IMR-90 (cell line): ENCODE data around the gene RHAG.

Source experiments
- CEBPB ChIP-seq: IDR thresholded peaks from 2 replicates; pipeline ENCODE4 v1.6.1; 2012; ENCODE audit warnings: low read depth, low read length, improper control_type of control experiment
- CTCF ChIP-seq: conservative IDR thresholded peaks from 2 replicates; pipeline ENCODE4 v1.5.1; 2012; ENCODE audit warnings: mild to moderate bottlenecking, low read depth, low read length, improper control_type of control experiment
- MAFK ChIP-seq: IDR thresholded peaks from 2 replicates; pipeline ENCODE4 v1.6.1; 2012; ENCODE audit warnings: low read depth, low read length, improper control_type of control experiment
- POLR2A ChIP-seq: IDR thresholded peaks from 2 replicates; pipeline ENCODE4 v1.6.1; 2012; ENCODE audit warnings: mild to moderate bottlenecking, low read depth, low read length
- TF ChIP-seq, protein P1 (sequence below): fragments of 150-350 bp; IDR thresholded peaks from 2 replicates; pipeline ENCODE4 v1.6.1; 2017; ENCODE audit warnings: mild to moderate bottlenecking, antibody characterized with exemption, low read length, low read depth

DNA sequence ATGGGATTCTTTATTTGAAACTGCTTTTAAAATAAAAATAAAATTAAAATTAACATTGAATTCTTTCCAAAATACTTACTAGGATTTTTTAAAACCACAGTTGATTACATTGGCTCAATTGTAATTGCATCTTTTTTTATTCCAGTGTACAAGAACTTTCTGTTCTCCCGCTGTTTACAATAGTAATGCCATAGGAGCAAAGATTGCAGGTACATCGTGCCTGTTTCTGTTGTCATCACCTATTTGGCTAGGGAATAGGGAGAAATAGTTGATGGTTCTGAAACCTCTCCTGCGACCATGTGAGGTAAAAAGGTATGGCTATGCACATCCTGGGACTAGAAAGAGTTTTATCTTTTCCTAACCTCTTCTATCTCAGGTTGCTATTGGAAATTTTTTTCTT is 28.2 kb upstream of the RHAG start:
- TF ChIP-seq POLR2A, result no peak
- TF ChIP-seq, protein P1, sequence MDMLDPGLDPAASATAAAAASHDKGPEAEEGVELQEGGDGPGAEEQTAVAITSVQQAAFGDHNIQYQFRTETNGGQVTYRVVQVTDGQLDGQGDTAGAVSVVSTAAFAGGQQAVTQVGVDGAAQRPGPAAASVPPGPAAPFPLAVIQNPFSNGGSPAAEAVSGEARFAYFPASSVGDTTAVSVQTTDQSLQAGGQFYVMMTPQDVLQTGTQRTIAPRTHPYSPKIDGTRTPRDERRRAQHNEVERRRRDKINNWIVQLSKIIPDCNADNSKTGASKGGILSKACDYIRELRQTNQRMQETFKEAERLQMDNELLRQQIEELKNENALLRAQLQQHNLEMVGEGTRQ, result no peak
- TF ChIP-seq MAFK, result no peak
- TF ChIP-seq CTCF, result no peak
- TF ChIP-seq CEBPB, result no peak
